ENCODE measurements around the gene B3GNT5.

B3GNT5 gene

GRCh38 chr3:183288117-183288516 is 35.1 kb downstream of the B3GNT5 start:
- H3K27ac ChIP-seq, result no peak overlapping the region
- no peak overlapping the region for H3K4me3 ChIP-seq (ENCODE audit: low read depth, low read length)
- no peaks in the 10 kb centered on the region for H3K9me3 ChIP-seq (ENCODE audit: severe bottlenecking)
- TF ChIP-seq CTCF (IDR thresholded peaks at IDR 0.05; ENCODE audit: low read depth, low read length), result no peak
- no peaks in the 10 kb centered on the region for H3K27me3 ChIP-seq (ENCODE audit: insufficient read depth, low read depth, severe bottlenecking)
- no peak for DNase-seq
- no peaks in the 10 kb centered on the region for H3K36me3 ChIP-seq

GRCh38 chr3:183290216-183290615 is 37.2 kb downstream of the B3GNT5 start:
- Histone ChIP-seq H3K27ac (no peak overlapping the region), H3K36me3 (no peaks in the 10 kb centered on the region), H3K9me3 (ENCODE audit: severe bottlenecking) (no peaks in the 10 kb centered on the region), H3K27me3 (ENCODE audit: insufficient read depth, low read depth, severe bottlenecking) (no peaks in the 10 kb centered on the region), H3K4me3 (ENCODE audit: low read depth, low read length) (no peak overlapping the region)
- TF ChIP-seq CTCF (IDR thresholded peaks at IDR 0.05; ENCODE audit: low read depth, low read length), result no peak
- DNase-seq, result no peak

GRCh38 chr3:183291497-183292031 is 38.5 kb downstream of the B3GNT5 start:
- H3K27ac ChIP-seq, result no peak overlapping the region
- no peak for TF ChIP-seq CTCF (IDR thresholded peaks at IDR 0.05; ENCODE audit: low read depth, low read length)
- H3K27me3 ChIP-seq (ENCODE audit: insufficient read depth, low read depth, severe bottlenecking), result no peaks in the 10 kb centered on the region
- H3K36me3 ChIP-seq, result no peaks in the 10 kb centered on the region
- DNase-seq, result no peak
- H3K4me3 ChIP-seq (ENCODE audit: low read depth, low read length), result no peak overlapping the region
- no peaks in the 10 kb centered on the region for H3K9me3 ChIP-seq (ENCODE audit: severe bottlenecking)

GRCh38 chr3:183293966-183294365 is 40.9 kb downstream of the B3GNT5 start:
- H3K9me3 ChIP-seq (ENCODE audit: severe bottlenecking), result no peaks in the 10 kb centered on the region
- H3K36me3 ChIP-seq, result no peaks in the 10 kb centered on the region
- no peak overlapping the region for H3K27ac ChIP-seq
- no peaks in the 10 kb centered on the region for H3K27me3 ChIP-seq (ENCODE audit: insufficient read depth, low read depth, severe bottlenecking)
- no peak for DNase-seq
- TF ChIP-seq CTCF (IDR thresholded peaks at IDR 0.05; ENCODE audit: low read depth, low read length), result no peak
- no peak overlapping the region for H3K4me3 ChIP-seq (ENCODE audit: low read depth, low read length)

GRCh38 chr3:183295211-183295610 is 42.2 kb downstream of the B3GNT5 start:
- Histone ChIP-seq H3K27me3 (ENCODE audit: insufficient read depth, low read depth, severe bottlenecking) (no peaks in the 10 kb centered on the region), H3K9me3 (ENCODE audit: severe bottlenecking) (no peaks in the 10 kb centered on the region), H3K27ac (no peak overlapping the region), H3K4me3 (ENCODE audit: low read depth, low read length) (no peak overlapping the region), H3K36me3 (no peaks in the 10 kb centered on the region)
- DNase-seq, result no peak
- no peak for TF ChIP-seq CTCF (IDR thresholded peaks at IDR 0.05; ENCODE audit: low read depth, low read length)

GRCh38 chr3:183296944-183297343 is 43.9 kb downstream of the B3GNT5 start:
- H3K27me3 ChIP-seq (ENCODE audit: insufficient read depth, low read depth, severe bottlenecking), result no peaks in the 10 kb centered on the region
- H3K9me3 ChIP-seq (ENCODE audit: severe bottlenecking), result no peaks in the 10 kb centered on the region
- H3K27ac ChIP-seq, result no peak overlapping the region
- no peak overlapping the region for H3K4me3 ChIP-seq (ENCODE audit: low read depth, low read length)
- TF ChIP-seq CTCF (IDR thresholded peaks at IDR 0.05; ENCODE audit: low read depth, low read length), result no peak
- no peak for DNase-seq
- no peaks in the 10 kb centered on the region for H3K36me3 ChIP-seq

Measured in WERI-Rb-1 (cell line).